GM11168 (cell line): ENCODE data around the gene PEG3.

Experiments
- in situ Hi-C: fragments of 300-500 bp; cut with MboI; formaldehyde crosslinking; loops from one replicate; pipeline ENCODE4 v1.12.0; 2022; ENCODE audit warnings: low sequenced_read_pairs; ENCODE audit not compliant: unreplicated experiment

Gene PEG3

DNA sequence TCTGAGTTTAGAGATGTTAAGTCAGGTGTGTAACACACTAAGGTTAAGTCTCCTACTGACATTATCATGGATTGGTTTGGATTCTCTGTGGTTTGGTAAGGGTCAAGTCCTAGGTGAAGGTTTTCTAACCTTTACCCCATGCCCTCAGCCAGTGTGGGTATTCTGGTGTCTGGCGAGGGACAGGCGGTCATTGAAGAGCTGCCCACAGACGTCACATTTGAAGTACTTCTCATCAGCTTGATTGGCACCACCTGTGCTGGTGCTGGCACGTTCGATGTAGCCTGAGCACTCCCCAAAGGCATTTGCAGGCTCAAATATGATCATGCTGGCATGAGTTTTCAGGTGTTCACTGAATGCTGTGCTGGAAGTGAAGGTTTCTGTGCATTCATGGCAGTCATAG lies 27.0 kb downstream of the PEG3 start:
- in situ Hi-C loops: no loop called here

GRCh38 chr19:56811480-56811879 lies 29.0 kb downstream of the PEG3 start:
- in situ Hi-C loops: no loop called here

DNA sequence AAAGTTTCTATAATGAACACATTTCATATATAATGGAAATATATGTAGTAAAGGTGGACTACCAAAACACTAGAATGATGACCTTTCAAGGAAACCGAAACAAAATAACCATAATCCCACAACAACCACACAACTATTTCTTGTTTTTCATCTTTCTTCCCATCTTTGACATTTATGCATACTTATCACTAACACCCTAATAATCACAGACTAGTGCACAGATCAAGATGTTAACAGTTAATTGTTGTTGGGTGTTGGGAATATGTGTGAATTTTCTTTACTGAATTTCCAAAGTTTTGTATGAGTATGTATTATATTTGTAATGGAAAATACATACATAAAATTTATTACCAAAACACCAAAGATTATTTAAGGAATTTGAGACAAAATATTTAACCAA lies 30.3 kb downstream of the PEG3 start:
- in situ Hi-C loops: no loop called here

- in situ Hi-C loops: no loop called here
These were observed 31.7 kb downstream of the PEG3 start for GRCh38 chr19:56808717-56809392.

DNA sequence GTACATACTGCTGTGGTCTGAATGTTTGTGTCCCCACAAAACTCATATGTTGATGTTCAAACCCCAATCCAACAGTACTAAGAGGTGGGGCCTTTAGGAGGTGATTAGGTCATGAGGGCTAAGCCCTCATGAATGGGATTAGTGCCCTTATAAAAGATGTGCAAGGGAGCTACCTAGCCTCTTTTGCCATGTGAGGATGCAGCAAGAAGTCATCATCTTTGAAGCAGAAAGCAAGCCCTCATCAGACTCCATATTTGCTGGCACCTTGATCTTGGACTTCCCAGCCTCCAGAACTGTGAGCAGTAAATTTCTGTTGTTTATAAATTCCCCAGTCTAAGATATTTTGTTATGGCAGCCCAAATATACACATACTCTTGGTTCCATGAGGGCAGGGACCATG lies 33.9 kb downstream of the PEG3 start:
- in situ Hi-C loops: no loop called here
